WTC11 (cell line): ENCODE results near the gene TSPAN6. TPM values are rescaled to one million over a fixed set of nuclear protein-coding genes. Genes with fewer than 3 reads are reported as not detected.

ENCODE experiments used
- ATAC-seq: fragments of 200-7000 bp; cut with Tn5 transposase; 2 replicates; pipeline ENCODE4 v1.10.0; 2021; ENCODE audit warnings: mild to moderate bottlenecking, moderate library complexity
- CTCF ChIA-PET: fragments of 300-600 bp; sonication (Branson Sonifier 250); formaldehyde crosslinking; loops from one replicate; lab custom pipeline; 2021; ENCODE audit warnings: antibody characterized with exemption; lab: Charles Lee
- POLR2A ChIA-PET: fragments of 350-600 bp; sonication (Branson Sonifier 250); formaldehyde crosslinking; loops from one replicate; lab custom pipeline; 2021; ENCODE audit warnings: antibody characterized with exemption; lab: Charles Lee
- DNase-seq: peaks from one replicate; pipeline ENCODE4 v3.0.0; 2021; ENCODE audit warnings: low spot score
- H3K27ac Mint-ChIP-seq: 2 replicates; pipeline ENCODE4 v1.8.0; 2021; ENCODE audit warnings: mixed read lengths
- H3K27me3 Mint-ChIP-seq: 2 replicates; pipeline ENCODE4 v1.8.0; 2021; ENCODE audit warnings: low read depth, mild to moderate bottlenecking, moderate library complexity, mixed read lengths
- H3K36me3 Mint-ChIP-seq: 2 replicates; pipeline ENCODE4 v1.8.0; 2021; ENCODE audit warnings: mixed read lengths
- H3K4me1 Mint-ChIP-seq: 2 replicates; pipeline ENCODE4 v1.8.0; 2022; ENCODE audit warnings: mixed read lengths
- H3K4me3 Mint-ChIP-seq: 2 replicates; pipeline ENCODE4 v1.8.0; 2021; ENCODE audit warnings: mild to moderate bottlenecking, moderate library complexity, mixed read lengths
- H3K9me3 Mint-ChIP-seq: 2 replicates; pipeline ENCODE4 v1.8.0; 2021; ENCODE audit warnings: mixed read lengths
- ATF1 ChIP-seq: sonication (generic); formaldehyde crosslinking; IDR thresholded peaks from 2 replicates; pipeline ENCODE4 v1.8.1; 2023; ENCODE audit warnings: mild to moderate bottlenecking, moderate library complexity, missing genetic modification reagents
- CTCF ChIP-seq: fragments of 200-600 bp; IDR thresholded peaks from 2 replicates; pipeline ENCODE4 v1.8.0; 2022; ENCODE audit warnings: antibody characterized with exemption
- E2F5 ChIP-seq: sonication (generic); formaldehyde crosslinking; IDR thresholded peaks from 2 replicates; pipeline ENCODE4 v1.8.1; 2022; ENCODE audit warnings: mild to moderate bottlenecking, moderate library complexity, missing genetic modification reagents
- ELF4 ChIP-seq: sonication (generic); formaldehyde crosslinking; IDR thresholded peaks from 2 replicates; pipeline ENCODE4 v1.8.1; 2022; ENCODE audit warnings: low read depth, mild to moderate bottlenecking, moderate library complexity, missing genetic modification reagents
- FOXK1 ChIP-seq: sonication (generic); formaldehyde crosslinking; IDR thresholded peaks from 2 replicates; pipeline ENCODE4 v1.8.0; 2022; ENCODE audit warnings: mild to moderate bottlenecking, moderate library complexity, missing genetic modification reagents
- FOXP1 ChIP-seq: sonication (generic); formaldehyde crosslinking; IDR thresholded peaks from 2 replicates; pipeline ENCODE4 v1.8.0; 2022; ENCODE audit warnings: missing genetic modification reagents, mild to moderate bottlenecking, moderate library complexity, borderline replicate concordance
- FOXP4 ChIP-seq: sonication (generic); formaldehyde crosslinking; IDR thresholded peaks from 2 replicates; pipeline ENCODE4 v1.8.0; 2022; ENCODE audit warnings: mild to moderate bottlenecking, missing genetic modification reagents
- GABPB1 ChIP-seq: sonication (generic); formaldehyde crosslinking; IDR thresholded peaks from 2 replicates; pipeline ENCODE4 v1.8.1; 2023; ENCODE audit warnings: mild to moderate bottlenecking, missing genetic modification reagents
- GTF2I ChIP-seq: fragments of 250-450 bp; sonication (Bioruptor Pico); conservative IDR thresholded peaks from 2 replicates; pipeline ENCODE4 v1.4.0; 2021; ENCODE audit warnings: mild to moderate bottlenecking
- HMGXB4 ChIP-seq: sonication (generic); formaldehyde crosslinking; IDR thresholded peaks from 2 replicates; pipeline ENCODE4 v1.8.1; 2023; ENCODE audit warnings: mild to moderate bottlenecking, moderate library complexity, missing genetic modification reagents
- MXD4 ChIP-seq: fragments of 250-450 bp; sonication (Bioruptor Pico); IDR thresholded peaks from 2 replicates; pipeline ENCODE4 v1.8.0; 2021; ENCODE audit warnings: mild to moderate bottlenecking, moderate library complexity, borderline replicate concordance
- NFE2L1 ChIP-seq: sonication (generic); formaldehyde crosslinking; IDR thresholded peaks from 2 replicates; pipeline ENCODE4 v1.8.1; 2023; ENCODE audit warnings: missing genetic modification reagents
- PRDM15 ChIP-seq: sonication (generic); formaldehyde crosslinking; IDR thresholded peaks from 2 replicates; pipeline ENCODE4 v1.8.0; 2022; ENCODE audit warnings: missing genetic modification reagents
- SOX15 ChIP-seq: fragments of 250-450 bp; sonication (Bioruptor Pico); IDR thresholded peaks from 2 replicates; pipeline ENCODE4 v1.9.0; 2021; ENCODE audit warnings: mild to moderate bottlenecking
- ZBTB21 ChIP-seq: sonication (generic); formaldehyde crosslinking; IDR thresholded peaks from 2 replicates; pipeline ENCODE4 v1.8.1; 2023; ENCODE audit warnings: mild to moderate bottlenecking, missing genetic modification reagents, borderline replicate concordance
- ZNF416 ChIP-seq: fragments of 250-450 bp; sonication (Bioruptor Pico); IDR thresholded peaks from 2 replicates; pipeline ENCODE4 v1.9.0; 2021; ENCODE audit warnings: mild to moderate bottlenecking, inconsistent platforms
- ZNF532 ChIP-seq: fragments of 250-450 bp; sonication (Bioruptor Pico); IDR thresholded peaks from 2 replicates; pipeline ENCODE4 v1.9.0; 2021; ENCODE audit warnings: mild to moderate bottlenecking, borderline replicate concordance
- total RNA-seq: library from RNA; stranded (reverse); gene quantifications from 3 replicates; pipeline ENCODE4 v1.2.3, GENCODE V29; 2021

TSPAN6 gene
- total RNA-seq, 1 experiment from 2014 or later: 47.0 TPM

GRCh38 chrX:100652266-100652665 lies 15.7 kb upstream of the TSPAN6 start:
- DNase-seq: no peak
- ATAC-seq: no peak
- H3K4me1 Mint-ChIP-seq: peaks cover 33% of the 10 kb centered on the region
- H3K27ac Mint-ChIP-seq: no peak overlapping the region
- ChIA-PET POLR2A (no interaction called here), CTCF (interaction anchor here (1.4 kb wide), 1 partner anchor 116 kb away, joined by 6 read pairs; no protein-coding TSS in a partner anchor)
- H3K27me3 Mint-ChIP-seq: no peaks in the 10 kb centered on the region; the same call in 1 of the 2 replicates
- no peak overlapping the region for H3K4me3 Mint-ChIP-seq
- H3K9me3 Mint-ChIP-seq: no peaks in the 10 kb centered on the region
- H3K36me3 Mint-ChIP-seq: no peaks in the 10 kb centered on the region
- TF ChIP-seq ZNF416 (CRISPR knock-in tag): no peak
- no peak for TF ChIP-seq PRDM15 (CRISPR knock-in tag)
- no peak for TF ChIP-seq ATF1 (CRISPR knock-in tag)
- no peak for TF ChIP-seq GTF2I (CRISPR knock-in tag)
- no peak for TF ChIP-seq E2F5 (CRISPR knock-in tag)
- no peak for TF ChIP-seq ZBTB21

- no peak for DNase-seq
- H3K27ac Mint-ChIP-seq: no peak overlapping the region
- no peak overlapping the region for H3K4me3 Mint-ChIP-seq
- ChIA-PET CTCF (interaction anchor here (3.2 kb wide), 1 partner anchor 20 kb away, joined by 12 read pairs; no protein-coding TSS in a partner anchor), POLR2A (no interaction called here)
- TF ChIP-seq GABPB1: no peak
- no peak for TF ChIP-seq SOX15 (CRISPR knock-in tag)
- no peak for TF ChIP-seq NFE2L1 (CRISPR knock-in tag)
- no peak for TF ChIP-seq MXD4 (CRISPR knock-in tag)
- TF ChIP-seq FOXP4 (CRISPR knock-in tag): no peak
- no peak for TF ChIP-seq ZBTB21
- no peak for TF ChIP-seq FOXK1 (CRISPR knock-in tag)
- no peak for TF ChIP-seq FOXP1
- H3K27me3 Mint-ChIP-seq: no peaks in the 10 kb centered on the region; the same call in 1 of the 2 replicates
- H3K36me3 Mint-ChIP-seq: no peaks in the 10 kb centered on the region
- H3K9me3 Mint-ChIP-seq: no peaks in the 10 kb centered on the region
- ATAC-seq: no peak
- peaks cover 40% of the 10 kb centered on the region for H3K4me1 Mint-ChIP-seq
Observed at GRCh38 chrX:100650841-100651240, 14.2 kb upstream of the TSPAN6 start.

- DNase-seq: peak; percentile 11
- no peaks in the 10 kb centered on the region; the same call in 1 of the 2 replicates for H3K27me3 Mint-ChIP-seq
- H3K9me3 Mint-ChIP-seq: no peaks in the 10 kb centered on the region
- no peak overlapping the region for H3K27ac Mint-ChIP-seq
- ChIA-PET CTCF (interaction anchor here (0.8 to 3.2 kb wide), 3 partner anchors 12 to 35 kb away, joined by 3 to 12 read pairs (median 8); no protein-coding TSS in a partner anchor), POLR2A (no interaction called here)
- no peak overlapping the region for H3K4me3 Mint-ChIP-seq
- peak; percentile 82 for ATAC-seq
- peaks cover 43% of the 10 kb centered on the region for H3K4me1 Mint-ChIP-seq
- no peaks in the 10 kb centered on the region for H3K36me3 Mint-ChIP-seq
- TF ChIP-seq ZNF532 (CRISPR knock-in tag) (no peak), HMGXB4 (CRISPR knock-in tag) (no peak), CTCF (no peak), ELF4 (no peak)
Observed at GRCh38 chrX:100649550-100650356, 13.1 kb upstream of the TSPAN6 start.
